Activated naive CD4-positive, alpha-beta T cell treated with anti-CD3 and anti-CD28 coated beads, Interleukin-2, amount 50 U/mL, for 16 hours (primary cell): ENCODE results near the gene HMG20A.
A peak's percentile ranks its signal among the peaks of the same experiment; 100 is the strongest.
"Not testable (repeated sequence)": the region's sequence is repeated elsewhere in the genome, so short reads cannot be mapped to it uniquely, and the experiment has no call there.

Experiments
- DNase-seq: peaks from one replicate; pipeline ENCODE4 v3.0.0-alpha.2; 2020

Gene HMG20A

DNA sequence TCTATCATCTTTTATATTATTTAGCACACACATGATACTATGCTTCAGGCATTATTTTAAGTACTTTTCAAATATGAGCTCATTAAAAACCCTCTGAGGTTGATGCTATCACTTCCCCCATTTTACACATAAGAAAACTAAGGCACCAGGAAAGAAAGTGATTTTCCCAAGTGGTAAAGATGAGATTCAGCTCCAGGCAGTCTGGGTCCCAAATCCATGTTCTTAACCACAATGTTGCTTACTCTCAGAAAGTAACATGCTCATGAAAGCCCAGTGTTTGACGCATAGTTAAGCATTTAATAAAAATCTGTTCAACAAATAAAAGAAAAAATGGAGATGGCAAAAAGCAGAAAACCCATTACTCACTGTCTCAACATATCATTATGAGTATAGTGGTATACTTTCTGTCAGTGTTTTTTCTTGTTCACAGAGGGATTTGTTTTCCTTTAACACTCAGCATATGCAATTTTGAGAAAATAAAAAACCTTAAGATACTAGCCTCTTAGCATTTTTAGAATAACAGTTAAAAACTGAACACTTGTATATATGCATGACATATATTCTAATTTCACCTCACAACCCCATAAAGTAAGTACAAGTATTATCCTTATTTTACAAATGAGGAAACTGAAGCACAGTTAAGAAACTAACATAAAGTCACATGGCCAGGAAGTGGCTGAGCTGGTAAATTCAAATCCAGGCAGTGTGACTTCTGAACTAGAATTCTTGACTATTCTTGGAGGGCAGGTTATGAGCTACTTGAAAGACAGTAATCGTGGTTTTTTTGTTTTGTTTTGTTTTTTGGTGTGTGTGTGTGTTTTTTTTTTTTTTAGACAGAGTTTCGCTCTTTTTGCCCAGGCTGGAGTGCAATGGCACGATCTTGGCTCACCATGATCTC lies 11.2 kb upstream of the HMG20A start:
- no peak for DNase-seq

DNA sequence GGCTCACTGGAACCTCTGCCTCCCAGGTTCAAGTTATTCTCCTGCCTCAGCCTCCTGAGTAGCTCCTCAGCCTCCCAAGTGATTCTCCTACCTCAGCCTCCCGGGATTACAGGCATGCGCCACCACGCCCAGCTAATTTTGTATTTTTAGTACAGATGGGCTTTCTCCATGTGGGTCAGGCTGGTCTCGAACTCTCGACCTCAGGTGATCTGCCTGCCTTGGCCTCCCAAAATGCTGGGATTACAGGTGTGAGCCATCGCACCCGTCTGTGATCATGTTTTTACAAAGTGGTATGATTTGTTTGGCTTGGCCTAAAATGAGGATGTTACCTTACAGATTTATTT lies 10.6 kb upstream of the HMG20A start:
- DNase-seq: not testable (repeated sequence)

DNA sequence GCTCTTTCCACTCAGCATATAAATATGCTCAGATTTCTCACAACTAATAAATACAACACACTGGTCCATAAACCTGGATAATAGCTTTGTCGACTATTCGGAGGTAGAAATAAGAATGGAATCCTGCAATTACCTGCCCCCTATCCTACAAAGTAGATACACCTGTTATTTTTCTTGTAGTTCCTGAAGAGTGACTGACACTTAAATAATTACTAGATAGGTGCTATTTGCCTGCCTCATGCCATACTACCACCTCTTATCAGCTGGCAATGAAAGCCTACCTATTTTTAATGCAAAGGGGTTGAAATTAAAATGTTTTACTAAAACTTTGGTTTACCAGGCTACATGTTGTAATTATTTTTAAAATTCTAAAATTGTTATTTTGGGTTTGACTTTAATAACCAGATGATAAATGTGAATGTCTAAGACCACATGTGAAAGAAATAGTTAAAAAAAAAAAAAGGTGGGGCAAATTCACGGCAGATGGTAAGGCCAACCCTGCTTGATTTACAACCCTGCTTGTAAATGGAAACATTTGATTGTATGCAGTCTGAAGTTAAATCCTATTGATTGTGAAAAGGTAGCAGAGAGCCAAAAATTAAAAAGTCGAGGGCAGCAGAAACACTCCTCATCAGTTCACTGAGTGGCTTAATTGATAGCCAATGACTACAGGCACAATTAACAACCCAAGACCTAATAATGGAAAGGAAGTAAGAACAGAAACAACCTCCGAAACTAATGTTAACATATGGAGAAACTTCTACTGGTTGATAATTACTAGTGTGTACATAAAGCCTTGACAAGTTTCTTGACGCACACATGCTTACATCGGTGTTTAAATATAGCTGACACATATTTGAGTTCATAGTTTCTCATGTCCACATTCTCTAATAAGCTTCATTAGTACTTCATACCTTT lies 9.7 kb upstream of the HMG20A start:
- DNase-seq: no peak

DNA sequence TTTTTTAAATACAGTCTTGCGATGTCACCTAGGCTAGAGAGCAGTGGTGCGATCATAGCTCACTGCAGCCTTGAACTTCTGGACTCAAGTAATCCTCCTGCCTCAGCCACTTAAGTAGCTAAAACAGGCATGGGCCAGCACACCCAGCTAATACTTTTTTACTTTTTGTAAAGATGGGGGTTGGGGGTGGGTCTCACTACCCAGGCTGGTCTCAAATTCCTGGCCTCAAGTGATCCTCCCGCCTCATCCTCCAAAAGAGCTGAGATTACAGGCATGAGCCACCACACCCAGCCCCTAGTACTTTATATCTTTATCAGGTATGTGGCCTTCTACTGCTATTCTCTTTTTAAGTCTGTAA lies 9.1 kb upstream of the HMG20A start:
- no peak for DNase-seq

DNA sequence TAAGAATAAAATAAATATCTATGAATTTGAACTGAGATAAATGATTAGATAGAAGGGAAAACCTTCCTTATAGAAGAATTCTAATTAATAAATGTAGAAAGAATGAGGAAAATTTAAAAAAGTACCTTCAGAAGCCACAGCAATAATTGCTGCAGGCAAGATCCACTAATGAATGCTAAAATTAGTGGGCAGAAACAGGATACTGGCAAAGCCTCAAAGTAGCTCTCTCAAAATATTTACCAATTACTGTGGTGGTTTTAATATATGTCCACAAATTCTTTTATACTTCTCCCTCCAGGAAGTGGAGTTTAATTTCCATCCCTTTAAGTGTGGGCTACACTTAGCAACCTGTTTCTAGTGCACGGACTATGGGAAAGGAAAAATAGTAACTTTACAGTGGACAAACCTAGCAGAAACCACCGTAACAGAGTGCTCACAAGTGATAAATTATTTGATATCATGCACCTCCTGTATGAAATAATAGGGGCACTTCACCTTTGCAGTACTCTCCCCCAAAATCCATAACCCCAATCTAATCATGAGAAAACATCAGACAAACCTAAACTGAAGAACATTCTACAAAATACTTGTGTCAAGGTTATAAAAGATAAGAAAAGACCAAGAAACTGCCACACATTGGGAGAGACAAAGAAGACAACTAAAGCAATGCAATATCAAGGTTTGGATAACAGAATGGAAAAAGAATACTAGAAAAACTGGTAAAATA lies 7.6 kb upstream of the HMG20A start:
- no peak for DNase-seq

DNA sequence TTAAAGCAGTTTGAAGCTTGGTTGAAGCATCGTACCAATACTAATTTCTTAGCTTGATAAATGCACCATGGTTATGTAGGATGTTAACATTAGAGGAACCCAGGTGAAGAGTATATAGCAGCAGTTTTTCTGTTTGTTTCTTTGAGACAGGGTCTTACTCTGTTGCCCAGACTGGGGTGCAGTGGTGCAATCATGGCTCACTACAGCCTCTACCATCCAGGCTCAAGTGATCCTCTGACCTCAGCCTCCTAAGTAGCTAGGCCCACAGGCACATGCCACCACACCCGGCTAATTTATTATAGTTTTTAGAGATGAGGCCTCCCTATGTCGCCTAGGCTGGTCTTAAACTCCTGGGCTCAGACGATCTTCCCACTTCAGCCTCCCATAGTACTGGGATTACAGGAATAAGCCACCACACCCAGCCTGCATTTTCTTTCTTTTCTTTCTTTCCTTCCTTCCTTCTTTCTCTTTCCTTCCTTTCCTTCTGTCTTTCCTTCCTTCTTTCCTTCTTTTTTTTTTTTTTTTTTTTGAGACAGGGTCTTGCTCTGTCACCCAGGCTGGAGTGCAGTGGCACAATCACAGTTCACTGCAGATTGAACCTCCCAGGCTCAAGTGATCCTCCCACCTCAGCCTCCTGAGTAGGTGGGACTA lies 6.9 kb upstream of the HMG20A start:
- DNase-seq: no peak

DNA sequence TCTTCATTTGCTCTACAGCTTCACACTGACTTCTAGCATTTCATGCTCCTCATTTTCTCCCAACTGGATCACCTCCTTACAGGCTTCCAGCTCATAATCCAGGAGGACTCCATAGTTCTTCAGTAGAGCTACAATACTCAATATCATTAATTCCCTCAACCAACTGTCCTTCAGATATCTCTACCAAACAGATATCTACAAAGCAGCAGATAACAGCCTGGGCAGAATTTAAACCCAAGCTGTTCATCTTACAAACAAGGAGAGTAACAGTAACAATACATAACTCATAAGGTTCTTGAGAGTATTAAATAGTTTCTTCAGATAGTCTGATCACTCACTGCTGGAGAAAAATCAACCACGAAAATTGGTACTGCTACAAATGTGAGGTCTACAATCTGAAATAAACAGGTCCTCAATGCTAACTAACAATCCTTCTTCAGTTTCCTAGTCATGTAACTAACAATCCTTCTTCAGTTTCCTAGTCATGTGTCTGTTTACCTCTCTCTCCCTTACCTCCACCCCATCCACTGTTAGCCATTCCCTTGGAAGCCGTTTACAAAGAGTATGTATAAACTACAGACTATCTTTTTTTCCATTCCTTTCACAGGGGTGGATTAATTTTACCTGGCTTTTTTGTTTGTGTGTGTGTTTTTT lies 5.8 kb upstream of the HMG20A start:
- DNase-seq: no peak

DNA sequence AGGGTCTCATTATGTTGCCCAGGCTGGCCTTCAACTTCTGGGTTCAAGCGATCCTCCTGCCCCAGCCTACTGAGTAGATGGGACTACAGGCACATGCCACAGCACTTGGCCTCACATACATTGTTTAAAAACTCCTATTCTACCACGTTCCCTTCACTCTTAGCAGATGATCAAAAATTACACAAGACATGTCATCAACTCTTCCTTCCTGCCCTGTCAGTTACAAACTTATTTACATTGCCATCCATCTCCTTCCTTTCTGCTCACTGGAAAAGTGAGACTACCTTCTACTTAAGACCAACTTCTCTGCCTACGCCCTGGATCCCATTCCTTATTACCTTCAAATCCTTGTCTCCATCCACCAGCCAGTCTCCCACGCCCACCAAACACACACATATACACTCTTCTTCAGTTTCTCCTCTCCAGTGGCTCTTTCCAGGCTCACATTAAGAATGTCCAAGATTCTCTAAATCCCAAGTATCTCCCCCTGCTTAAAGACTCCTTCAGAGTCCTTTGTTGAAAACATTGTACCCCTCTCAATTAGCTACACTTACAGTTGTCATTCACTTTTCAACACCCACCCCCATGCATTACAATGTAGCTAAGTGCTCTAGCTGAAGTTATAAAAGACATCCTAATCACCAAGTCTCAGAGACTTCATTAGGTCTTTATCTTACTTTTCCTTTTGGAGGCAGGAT lies 5.1 kb upstream of the HMG20A start:
- no peak for DNase-seq

DNA sequence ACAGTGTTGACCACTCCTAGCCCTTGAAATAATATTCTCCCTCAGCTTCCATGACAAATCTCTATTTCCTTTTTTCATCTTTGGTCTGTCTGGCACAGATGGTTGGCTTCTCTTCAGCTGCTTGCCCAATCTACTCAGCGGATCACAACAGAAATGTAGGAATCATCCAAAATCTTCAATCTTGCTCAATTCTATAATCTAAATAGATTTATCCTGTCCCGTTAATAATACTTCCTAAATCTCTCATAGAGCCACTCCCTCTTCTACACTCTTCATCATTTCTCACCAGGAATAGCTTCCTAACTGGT lies 4.6 kb upstream of the HMG20A start:
- DNase-seq: no peak

DNA sequence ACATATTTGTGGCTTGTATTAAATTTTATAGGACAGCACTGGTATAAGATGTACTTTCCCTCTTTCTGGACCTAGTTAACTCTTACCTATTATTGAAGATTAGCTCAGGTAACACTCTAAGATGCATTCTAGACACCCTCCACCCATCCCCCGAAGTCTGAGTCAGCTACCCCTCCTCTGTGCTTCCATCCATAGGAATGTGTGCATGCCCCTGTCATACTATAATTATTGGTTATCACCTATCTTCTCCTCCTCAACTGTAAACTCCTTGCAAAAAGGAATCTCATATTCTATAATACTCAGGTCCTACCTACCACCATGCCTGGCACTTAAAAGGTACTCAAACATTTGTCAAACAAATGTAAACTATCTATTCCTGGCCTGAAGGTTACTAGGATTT lies 3.7 kb upstream of the HMG20A start:
- DNase-seq: no peak

DNA sequence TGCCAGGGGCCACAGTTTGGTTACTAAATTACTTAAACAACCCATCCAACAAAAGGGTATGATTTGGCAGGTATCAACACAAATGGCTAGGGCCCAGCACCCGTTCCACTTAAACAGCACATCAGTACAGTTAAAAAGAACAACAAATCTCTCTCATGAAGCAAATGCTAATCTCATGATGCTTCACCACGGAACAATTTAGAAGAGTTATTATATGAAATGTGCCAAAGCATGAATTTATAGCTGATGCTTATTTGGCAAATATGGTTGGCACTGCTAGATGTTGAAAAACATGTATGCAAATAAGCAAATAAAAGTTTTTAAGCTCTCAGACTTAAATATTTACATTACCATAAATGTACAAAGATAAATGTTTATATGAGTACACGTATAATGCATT lies 3.1 kb upstream of the HMG20A start:
- DNase-seq: no peak

DNA sequence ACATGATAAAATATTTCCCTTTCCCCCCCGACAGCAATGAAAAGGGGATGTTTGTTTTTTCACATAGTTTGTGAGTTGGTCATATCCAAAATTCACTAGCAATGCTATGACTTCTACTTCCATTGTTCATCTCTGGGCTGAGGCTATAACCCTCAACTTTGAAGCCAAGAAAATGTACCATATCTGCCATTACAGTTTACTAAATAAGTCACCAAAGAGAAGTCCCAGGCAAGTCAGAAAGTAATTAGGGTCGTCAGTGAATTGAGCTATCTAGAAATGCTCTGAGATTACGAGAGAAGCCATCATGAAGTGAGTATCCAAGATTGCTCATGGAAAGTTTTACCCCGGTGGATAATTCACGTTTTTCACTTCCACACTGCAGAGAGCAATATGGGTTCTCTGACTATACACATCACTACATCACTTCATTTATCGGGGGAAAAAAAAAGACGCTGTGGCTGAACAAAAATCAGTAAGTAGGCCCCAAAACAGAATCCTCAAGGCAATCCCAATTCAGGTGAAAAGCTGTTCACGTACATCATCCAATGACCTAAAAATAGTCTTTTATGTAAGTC lies 2.2 kb upstream of the HMG20A start:
- DNase-seq: no peak

DNA sequence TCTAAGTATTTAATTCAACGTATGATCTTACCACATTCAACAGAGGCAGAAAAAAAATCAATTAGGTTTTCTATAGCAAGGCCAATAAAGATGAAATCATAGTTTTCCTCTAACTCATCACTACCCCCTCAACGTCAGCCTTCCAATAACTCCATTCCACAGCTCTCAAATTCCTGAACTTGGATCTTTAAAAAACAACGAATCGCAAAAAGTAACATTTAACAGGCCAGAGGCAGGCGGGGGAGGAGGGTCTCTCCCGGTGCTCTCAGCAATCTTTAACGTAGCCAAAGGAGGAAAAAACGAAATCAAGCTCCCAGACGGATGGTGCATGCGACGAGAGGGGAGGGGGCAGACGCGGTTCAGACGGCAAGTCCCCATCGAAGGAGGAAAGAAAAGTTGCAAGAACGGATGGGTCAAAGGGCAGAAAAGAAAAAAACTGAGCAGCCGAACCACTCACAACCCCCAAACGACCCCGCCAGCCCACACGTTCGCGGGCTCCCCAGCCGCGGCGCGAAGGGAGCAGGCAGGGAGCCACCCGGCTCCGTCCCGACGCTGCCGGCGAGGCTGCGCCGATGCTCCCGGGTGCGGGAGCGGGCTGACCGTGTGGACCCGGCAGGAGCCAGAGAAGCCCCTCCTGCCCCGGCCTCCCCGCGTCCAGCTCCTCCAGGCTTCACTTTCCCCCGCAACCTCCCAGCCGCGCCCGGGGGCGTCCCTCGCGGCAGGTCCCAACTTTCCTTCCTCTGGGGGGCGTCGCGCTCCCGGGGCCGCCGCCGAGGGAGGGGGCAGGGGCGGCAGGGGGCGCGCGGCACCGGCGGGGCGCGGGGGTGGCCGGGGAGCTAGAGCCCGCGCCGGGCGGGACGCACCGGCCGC lies 1.5 kb upstream of the HMG20A start:
- peak; percentile 71 for DNase-seq

DNA sequence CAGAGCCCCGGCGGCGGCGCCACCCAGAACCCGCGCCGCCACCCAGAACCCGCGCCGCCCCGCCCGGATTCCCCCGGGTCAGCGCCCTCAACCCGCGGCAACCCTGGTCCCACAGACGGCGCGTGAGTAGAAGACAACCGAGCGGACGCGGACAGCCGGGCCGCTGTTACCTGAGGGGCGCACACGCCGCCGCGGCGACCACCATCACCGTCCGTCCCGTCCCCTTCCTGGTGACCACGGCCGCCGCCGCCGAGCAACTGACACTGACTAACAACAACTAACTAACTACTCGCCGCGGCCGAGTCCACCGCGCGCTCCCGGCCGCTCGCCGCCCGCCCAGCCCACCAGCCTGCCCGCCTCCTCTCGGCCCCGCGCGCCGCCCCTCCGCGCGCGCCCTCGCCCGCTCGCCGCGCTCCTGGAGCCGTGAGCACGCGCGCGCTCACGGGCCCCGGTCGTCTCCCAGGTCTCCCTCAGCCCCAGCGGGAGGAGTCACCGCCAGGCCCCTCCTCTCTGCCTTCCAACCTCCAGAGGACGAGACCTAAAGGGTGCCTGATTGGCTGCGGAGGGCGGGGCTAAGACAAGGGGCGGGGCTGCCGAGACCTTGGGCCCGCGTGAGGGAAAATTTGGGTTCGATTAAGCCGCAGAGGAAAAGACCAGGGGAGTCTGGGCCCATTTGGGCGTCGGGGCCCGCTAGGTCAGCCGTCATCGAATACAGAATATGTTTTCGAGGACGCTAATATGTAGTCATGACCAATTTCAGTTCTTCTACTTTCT lies 665 bp upstream of the HMG20A start, which contains the start of gene PEAK1:
TSS of gene PEAK1 (minus strand) at position 269 of the 774 bp plus-strand sequence. CDS start 238,178 bp downstream, outside the sequence.
- DNase-seq: peak; percentile 100

DNA sequence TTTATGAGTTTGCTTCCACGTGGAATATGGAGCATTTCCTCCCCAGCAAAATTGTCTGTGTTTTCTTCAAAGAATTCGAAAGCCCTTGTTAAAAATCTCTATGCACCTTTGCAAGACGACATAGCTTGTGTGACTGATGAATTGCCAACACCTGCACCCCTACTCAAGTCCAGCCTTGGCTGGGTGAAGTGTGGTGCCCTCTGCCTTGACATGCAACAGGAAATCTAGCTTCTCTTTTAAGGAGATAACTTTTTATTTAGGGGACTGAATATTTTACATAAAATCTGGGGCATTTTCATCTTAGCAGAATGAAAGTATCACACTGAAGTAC lies 647 bp downstream of the HMG20A start:
- no peak for DNase-seq

DNA sequence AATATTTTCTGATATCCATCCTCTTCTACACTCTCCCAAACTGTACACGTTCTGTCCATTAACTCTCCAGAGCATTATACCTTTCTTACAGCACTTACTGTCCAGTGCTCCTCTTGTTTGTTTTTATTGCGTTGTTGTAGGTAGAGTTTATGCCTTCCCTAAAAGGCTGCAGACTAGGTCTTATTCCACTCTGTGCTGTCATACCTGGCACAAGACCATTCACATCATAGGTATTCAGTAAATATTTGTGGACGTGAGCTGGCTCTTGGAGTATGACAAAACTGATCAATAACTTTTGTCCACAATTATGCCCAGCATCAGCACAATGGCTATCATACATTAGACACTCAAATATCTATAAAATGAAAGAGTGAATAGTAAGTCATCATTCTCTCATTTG lies 4.4 kb downstream of the HMG20A start:
- DNase-seq: no peak

DNA sequence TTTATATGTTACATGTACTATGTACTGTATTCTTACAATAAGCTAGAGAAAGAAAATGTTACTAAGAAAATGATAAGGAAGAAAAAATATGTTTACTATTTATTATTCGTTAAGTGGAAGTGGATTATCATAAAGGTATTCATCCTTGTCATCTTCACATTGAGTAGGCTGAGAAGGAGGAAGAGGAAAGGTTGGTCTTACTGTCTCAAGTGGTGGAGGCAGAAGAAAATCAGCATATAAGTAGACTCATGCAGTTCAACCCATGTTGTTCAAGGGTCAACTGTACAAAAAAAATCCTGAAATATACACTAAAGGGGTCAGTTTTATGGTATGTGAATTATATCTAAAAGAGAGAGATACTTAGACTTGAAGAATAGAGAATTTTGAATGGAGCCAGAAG lies 5.7 kb downstream of the HMG20A start:
- no peak for DNase-seq

DNA sequence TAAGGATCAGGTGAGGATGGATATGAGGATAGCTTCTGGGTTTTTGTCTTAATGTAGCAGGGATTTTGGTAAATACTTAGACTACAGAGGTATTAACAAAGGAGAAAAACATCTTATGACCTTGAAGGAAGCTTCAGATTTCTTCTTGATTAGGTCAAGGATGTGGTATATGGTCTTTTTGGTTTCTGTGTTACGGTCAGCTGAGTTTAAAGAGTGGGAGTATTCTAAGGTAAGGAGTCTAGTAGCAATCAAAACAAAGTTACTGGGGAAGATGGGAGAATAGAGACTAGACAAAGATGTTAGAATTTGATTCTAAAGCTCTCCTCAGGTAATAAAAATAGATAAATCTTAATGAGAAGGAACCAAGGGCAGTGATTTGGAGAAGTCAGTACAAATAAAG lies 6.2 kb downstream of the HMG20A start:
- DNase-seq: no peak

DNA sequence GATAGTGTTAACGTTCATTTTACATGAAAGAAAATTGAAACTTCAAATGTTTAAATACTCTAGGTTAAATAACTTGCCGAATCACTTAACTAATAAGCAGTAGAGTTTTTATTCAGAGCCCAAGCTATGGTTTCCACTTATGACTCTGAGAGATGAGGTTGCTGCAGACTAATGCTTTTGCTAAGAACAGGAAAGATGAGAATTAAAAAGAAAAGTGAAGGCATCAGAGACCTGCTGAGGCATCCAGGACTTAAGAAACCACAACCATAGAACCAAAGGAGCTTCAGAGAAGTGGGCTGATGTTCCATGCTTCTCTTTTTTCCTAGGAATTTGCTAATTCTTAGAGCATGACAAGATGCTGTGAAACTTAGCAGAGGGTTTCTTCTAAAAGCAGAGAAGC lies 9.5 kb downstream of the HMG20A start:
- no peak for DNase-seq

DNA sequence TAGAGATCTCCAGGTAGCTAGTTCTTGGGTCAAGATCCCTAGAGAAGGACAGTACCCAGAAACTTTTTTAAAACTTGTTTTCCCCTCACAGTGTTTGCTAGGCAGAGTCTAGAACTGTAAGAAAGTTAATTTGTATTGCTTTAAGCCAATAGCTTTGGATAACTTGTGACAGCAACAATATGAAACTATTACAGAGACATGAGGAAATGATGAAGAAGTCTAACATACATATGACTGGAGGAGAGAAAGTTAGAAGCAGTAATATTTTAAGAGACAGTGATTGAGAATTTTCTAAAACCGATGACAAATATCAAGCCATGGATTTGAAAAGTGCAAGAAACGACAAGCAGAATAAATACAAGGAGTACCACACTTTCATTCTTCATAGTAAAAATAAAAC lies 10.0 kb downstream of the HMG20A start:
- no peak for DNase-seq
